OCI-LY7 (cell line): ENCODE data around the gene MAF. TPM values are rescaled to one million over a fixed set of nuclear protein-coding genes. Genes with fewer than 3 reads are reported as not detected.

ENCODE experiments used
- Bru-seq: library from RNA; stranded (reverse); fragments of 400-500 nt; gene quantifications from one replicate; lab custom pipeline; 2021; lab: Mats Ljungman, UMichigan
- BruChase-seq, 2 experiments: library from RNA; stranded (reverse); fragments of 400-500 nt; gene quantifications; one replicate each; lab custom pipeline; 2021; lab: Mats Ljungman, UMichigan
- BruUV-seq: library from RNA; stranded (reverse); fragments of 400-500 nt; replicated peaks from 2 replicates; lab custom pipeline; 2021; lab: Mats Ljungman, UMichigan
- CTCF ChIA-PET: fragments of 300-600 bp; sonication (Branson Sonifier 250); formaldehyde crosslinking; loops from one replicate; lab custom pipeline; 2022; ENCODE audit warnings: antibody characterized with exemption; ENCODE audit not compliant: unreplicated experiment; lab: Charles Lee
- POLR2A ChIA-PET: fragments of 300-600 bp; sonication (Branson Sonifier 250); formaldehyde crosslinking; loops from one replicate; lab custom pipeline; 2022; ENCODE audit warnings: antibody characterized with exemption; lab: Charles Lee
- DNase-seq: peaks from one replicate; pipeline ENCODE4 v3.0.0-alpha.2; 2015; ENCODE audit warnings: low spot score
- H2AFZ ChIP-seq: fragments of 200-600 bp; sonication (generic), shearing (Covaris generic); 2 replicates; pipeline ENCODE4 v1.6.1; 2014; ENCODE audit warnings: mild to moderate bottlenecking, antibody characterized with exemption, low read length, moderate library complexity
- H3K27ac ChIP-seq: fragments of 200-600 bp; sonication (generic); 2 replicates; pipeline ENCODE4 v1.5.1; 2014; ENCODE audit warnings: mixed run types, low read depth, mild to moderate bottlenecking, moderate library complexity, low read length, inconsistent platforms; ENCODE audit not compliant: poor library complexity, severe bottlenecking
- H3K36me3 ChIP-seq: fragments of 200-600 bp; sonication (generic); 2 replicates; pipeline ENCODE4 v1.6.1; 2014; ENCODE audit warnings: mild to moderate bottlenecking, antibody characterized with exemption, low read length, moderate library complexity, mixed read lengths; ENCODE audit not compliant: insufficient read depth
- H3K4me1 ChIP-seq: fragments of 200-600 bp; sonication (generic); 2 replicates; pipeline ENCODE4 v1.5.1; 2014; ENCODE audit warnings: mild to moderate bottlenecking, low read length; ENCODE audit not compliant: insufficient read depth, poor library complexity, severe bottlenecking
- H3K4me2 ChIP-seq: fragments of 200-600 bp; sonication (generic); 2 replicates; pipeline ENCODE4 v1.6.1; 2014; ENCODE audit warnings: mild to moderate bottlenecking, low read length
- H3K4me3 ChIP-seq: fragments of 200-600 bp; sonication (generic); 2 replicates; pipeline ENCODE4 v1.5.1; 2014; ENCODE audit warnings: mild to moderate bottlenecking, low read depth, low read length; ENCODE audit not compliant: poor library complexity, severe bottlenecking
- H3K79me2 ChIP-seq: fragments of 200-600 bp; sonication (generic); 2 replicates; pipeline ENCODE4 v1.6.1; 2016; ENCODE audit warnings: low read depth, mild to moderate bottlenecking, low read length, moderate library complexity, mixed read lengths; ENCODE audit not compliant: insufficient read depth
- H3K9me2 ChIP-seq: fragments of 200-600 bp; sonication (generic); 2 replicates; pipeline ENCODE4 v1.6.1; 2016; ENCODE audit warnings: mild to moderate bottlenecking, low read length, mixed read lengths; ENCODE audit not compliant: insufficient read depth
- H3K9me3 ChIP-seq: fragments of 200-600 bp; sonication (generic); 2 replicates; pipeline ENCODE4 v1.6.1; 2014; ENCODE audit warnings: mild to moderate bottlenecking, mixed run types, low read length, mixed read lengths
- H4K20me1 ChIP-seq: fragments of 200-600 bp; sonication (generic); 2 replicates; pipeline ENCODE4 v1.6.1; 2014; ENCODE audit warnings: mild to moderate bottlenecking, antibody characterized with exemption, low read length, moderate library complexity, mixed read lengths; ENCODE audit not compliant: insufficient read depth
- CTCF ChIP-seq: fragments of 200-600 bp; sonication (generic); conservative IDR thresholded peaks from 2 replicates; pipeline ENCODE4 v1.5.1; 2014; ENCODE audit warnings: mild to moderate bottlenecking, antibody characterized with exemption, low read length, moderate library complexity, mixed read lengths
- EZH2phosphoT487 ChIP-seq: fragments of 200-600 bp; sonication (generic); IDR thresholded peaks from 2 replicates; pipeline ENCODE4 v1.6.1; 2018; ENCODE audit warnings: low read depth, borderline replicate concordance, mild to moderate bottlenecking, mixed run types, antibody characterized with exemption, low read length, moderate library complexity, mixed read lengths
- intact Hi-C: fragments of 100-400 bp; cut with micrococcal nuclease; formaldehyde crosslinking; loops from one replicate; pipeline ENCODE4 v1.10.0; 2022; ENCODE audit not compliant: unreplicated experiment
- long read RNA-seq: library from polyadenylated mRNA; stranded (forward); transcript quantifications from one replicate; pipeline ENCODE4 v2.0.0, GENCODE V29; 2022
- total RNA-seq, 2 experiments: library from RNA; depleted of rRNA in 1 of 2; stranded (reverse); fragments of >200 nt in 1 of 2; shearing (Covaris generic) in 1 of 2; gene quantifications; 2 replicates each; pipeline ENCODE4 v1.2.3, GENCODE V29; 2014 to 2022

Gene MAF
- total RNA-seq (2014; rRNA removed; shearing (Covaris generic)): not detected in 2 replicates
- total RNA-seq (2022): not detected in 2 replicates
- Bru-seq, nascent RNA: not detected
- not detected for BruChase-seq, experiment 1, labeled RNA remaining after a 6-hour chase
- not detected for BruChase-seq, experiment 2, labeled RNA remaining after a 2-hour chase
- long read RNA-seq: 0 reads

DNA sequence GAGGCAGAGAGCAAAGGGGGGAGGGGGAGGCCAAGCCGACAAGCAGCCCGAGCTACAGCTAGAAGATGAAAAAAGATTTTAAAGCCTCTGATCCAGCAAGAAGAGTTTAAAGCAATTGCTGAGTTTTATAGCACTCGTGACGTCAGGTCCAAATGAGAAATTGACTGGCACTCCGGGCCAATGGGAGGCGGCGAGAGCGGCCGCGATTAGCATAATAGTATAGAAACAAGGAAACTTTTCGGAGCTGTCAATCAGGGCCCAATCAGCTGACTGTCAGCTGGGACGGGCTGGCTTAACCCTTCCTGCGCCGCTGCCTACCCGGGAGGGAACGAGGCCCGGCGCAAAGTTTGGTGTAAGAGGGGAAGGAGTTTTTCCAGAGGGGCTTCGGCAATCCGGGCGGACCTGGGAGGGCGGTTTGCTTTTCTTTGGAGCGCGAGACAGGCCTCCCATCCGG is at the start of gene MAF:
Gene MAF (minus strand): TSS at position 100 of the 454 bp plus-strand sequence. CDS start 835 bp downstream, outside the sequence.
- Histone ChIP-seq H3K27ac (no peak within 1 kb of the TSS), H3K4me2 (peak within 1 kb of the TSS; percentile 62), H4K20me1 (no peaks in the 10 kb centered on the region), H3K4me1 (peaks cover 7% of the 10 kb centered on the region), H3K79me2 (no peaks in the 10 kb centered on the region), H3K36me3 (no peaks in the 10 kb centered on the region), H3K9me2 (no peaks in the 10 kb centered on the region), H2AFZ (no peak within 1 kb of the TSS; the same call in 1 of the 2 replicates), H3K4me3 (peak within 1 kb of the TSS; percentile 44), H3K9me3 (no peaks in the 10 kb centered on the region)
- TF ChIP-seq EZH2phosphoT487 (no peak), CTCF (no peak)
- CTCF ChIA-PET: no interaction called here
- intact Hi-C loops: loop anchor here (10.0 kb wide), 1 partner anchor 1476 kb away; no protein-coding TSS in a partner anchor
- POLR2A ChIA-PET: no interaction called here
- BruUV-seq: no TSS peak
- DNase-seq: peak; percentile 16

- BruUV-seq: no TSS peak
- Histone ChIP-seq H3K9me3 (no peaks in the 10 kb centered on the region), H3K4me3 (no peak overlapping the region), H4K20me1 (no peaks in the 10 kb centered on the region), H3K9me2 (no peaks in the 10 kb centered on the region), H3K36me3 (no peaks in the 10 kb centered on the region), H3K27ac (no peak overlapping the region), H3K79me2 (no peaks in the 10 kb centered on the region), H3K4me1 (no peaks in the 10 kb centered on the region), H3K4me2 (no peak overlapping the region), H2AFZ (no peak overlapping the region)
- CTCF ChIA-PET: no interaction called here
- no peak for DNase-seq
- intact Hi-C loops: no loop called here
- TF ChIP-seq CTCF (no peak), EZH2phosphoT487 (no peak)
- POLR2A ChIA-PET: no interaction called here
Observed at GRCh38 chr16:79648826-79649225, 48.3 kb upstream of the MAF start.

DNA sequence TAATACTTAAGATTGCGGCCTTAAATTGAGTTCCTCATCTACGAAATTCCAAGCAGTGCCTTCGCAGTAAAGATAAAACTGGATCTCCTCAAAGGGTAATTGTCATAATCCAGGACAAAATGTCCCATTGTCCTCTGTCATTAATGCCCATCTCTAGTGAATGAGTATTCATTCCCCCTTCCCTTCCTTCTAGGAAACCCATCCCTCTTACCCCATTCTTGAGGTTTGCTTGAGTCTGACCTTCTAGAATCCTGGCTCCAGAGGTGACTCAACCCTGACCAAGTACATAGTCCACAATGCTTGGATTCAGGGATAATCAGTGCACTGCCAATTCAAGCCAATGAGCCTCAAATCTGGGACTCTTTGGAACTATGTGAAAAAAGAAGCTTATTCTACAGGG is 47.0 kb upstream of the MAF start:
- ChIA-PET POLR2A (no interaction called here), CTCF (no interaction called here)
- intact Hi-C loops: no loop called here
- no peaks in the 10 kb centered on the region for H3K9me2 ChIP-seq
- no peaks in the 10 kb centered on the region for H3K4me1 ChIP-seq
- no peaks in the 10 kb centered on the region for H3K36me3 ChIP-seq
- TF ChIP-seq CTCF (no peak), EZH2phosphoT487 (no peak)
- H3K4me2 ChIP-seq: no peak overlapping the region
- H3K4me3 ChIP-seq: no peak overlapping the region
- H4K20me1 ChIP-seq: no peaks in the 10 kb centered on the region
- no peak for DNase-seq
- no peak overlapping the region for H3K27ac ChIP-seq
- no peaks in the 10 kb centered on the region for H3K9me3 ChIP-seq
- no peak overlapping the region for H2AFZ ChIP-seq
- BruUV-seq: no TSS peak
- no peaks in the 10 kb centered on the region for H3K79me2 ChIP-seq
